Retinal pigment epithelial cell (primary cell): ENCODE results near the gene ACTL10.
"Not testable (repeated sequence)": the region's sequence is repeated elsewhere in the genome, so short reads cannot be mapped to it uniquely, and the experiment has no call there.

ENCODE experiments used
- DNase-seq: peaks from one replicate; pipeline ENCODE4 v3.0.0-alpha.2; 2010; ENCODE audit warnings: low read depth
- H3K4me3 ChIP-seq: 2 replicates; pipeline ENCODE4 v1.5.1; 2011; ENCODE audit warnings: mild to moderate bottlenecking, low read length, control low read depth, moderate library complexity
- CTCF ChIP-seq: conservative IDR thresholded peaks from 2 replicates; pipeline ENCODE4 v1.5.1; 2011; ENCODE audit warnings: low read depth, low read length, control low read depth, inconsistent platforms

Gene ACTL10

GRCh38 chr20:33644313-33645071 is 22.3 kb upstream of the ACTL10 start:
- TF ChIP-seq CTCF, result no peak
- H3K4me3 ChIP-seq, result no peak overlapping the region
- no peak for DNase-seq

- no peak for TF ChIP-seq CTCF
- DNase-seq, result no peak
- no peak overlapping the region for H3K4me3 ChIP-seq
These were observed 21.7 kb upstream of the ACTL10 start for GRCh38 chr20:33645072-33645358.

GRCh38 chr20:33645396-33645795 is 21.3 kb upstream of the ACTL10 start:
- no peak for DNase-seq
- TF ChIP-seq CTCF, result no peak
- H3K4me3 ChIP-seq, result no peak overlapping the region

- no peak for DNase-seq
- H3K4me3 ChIP-seq, result no peak overlapping the region
- no peak for TF ChIP-seq CTCF
These were observed 20.6 kb upstream of the ACTL10 start for GRCh38 chr20:33646191-33646590.

GRCh38 chr20:33646959-33647602 is 19.7 kb upstream of the ACTL10 start:
- not testable (repeated sequence) for DNase-seq, H3K4me3 ChIP-seq

GRCh38 chr20:33647603-33648395 is 18.9 kb upstream of the ACTL10 start:
- no peak for TF ChIP-seq CTCF
- H3K4me3 ChIP-seq, result no peak overlapping the region
- DNase-seq, result no peak

GRCh38 chr20:33648396-33649004 is 18.2 kb upstream of the ACTL10 start:
- no peak overlapping the region for H3K4me3 ChIP-seq
- no peak for TF ChIP-seq CTCF
- no peak for DNase-seq
